HEK293T (cell line): ENCODE data around the gene ANK2.

Source experiments
- SP1 ChIP-seq: fragments of 450-650 bp; IDR thresholded peaks from 2 replicates; pipeline ENCODE4 v1.6.1; 2017
- TARDBP ChIP-seq: fragments of 450-650 bp; IDR thresholded peaks from 2 replicates; pipeline ENCODE4 v1.6.1; 2016

DNA sequence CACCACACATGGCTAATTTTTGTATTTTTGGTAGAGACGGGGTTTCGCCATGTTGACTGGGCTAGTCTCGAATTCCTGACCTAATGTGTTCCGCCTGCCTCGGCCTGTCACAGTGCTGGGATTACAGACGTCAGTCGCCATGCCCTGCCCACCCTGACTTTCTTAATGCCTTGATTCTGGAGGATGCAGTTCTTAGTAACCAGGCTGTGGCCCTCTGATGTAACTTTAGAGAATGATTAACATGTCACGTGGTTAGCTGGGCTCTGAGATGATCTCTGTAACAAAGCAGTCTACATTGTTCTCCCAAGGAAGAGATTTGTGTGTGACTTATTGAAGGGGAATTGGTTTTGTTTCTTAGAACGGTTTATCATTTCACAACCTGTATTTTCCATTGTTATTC, 30.6 kb downstream of the ANK2 start:
- no peak for TF ChIP-seq TARDBP
- no peak for TF ChIP-seq SP1
